ENCODE data around the gene TMEM8B.
A peak's percentile ranks its signal among the peaks of the same experiment; 100 is the strongest.

TMEM8B gene

DNA sequence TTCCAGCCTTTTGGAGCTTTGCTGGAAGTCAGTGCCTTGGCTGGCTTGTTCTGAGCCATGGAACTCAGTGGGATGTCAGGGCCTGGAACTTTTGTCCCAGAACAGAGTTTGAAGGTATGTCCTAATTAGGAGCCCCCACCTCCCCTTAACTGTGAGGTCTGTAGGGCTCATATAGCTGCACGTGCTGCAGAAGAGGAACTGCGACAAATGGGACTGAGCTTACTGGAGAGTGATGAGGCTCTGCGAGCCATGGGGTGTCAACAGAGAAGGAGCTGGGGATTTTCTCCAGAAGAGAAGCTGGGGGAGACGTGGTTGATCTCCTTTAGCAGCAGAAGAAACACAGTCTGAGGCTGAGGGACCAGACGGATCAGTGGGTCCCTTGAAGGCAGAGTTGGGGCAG is 10.9 kb downstream of the TMEM8B start:
- H3K36me3 ChIP-seq (ENCODE audit: control insufficient read depth in 1 of 2, insufficient read depth in 2 of 2, low read length in 2 of 2): no peaks in the 10 kb centered on the region
- H3K9me3 ChIP-seq (ENCODE audit: control insufficient read depth in 1 of 2, low read length in 2 of 2): no peaks in the 10 kb centered on the region
- H3K27ac ChIP-seq (ENCODE audit: low read depth, low read length): no peak overlapping the region
- no peaks in the 10 kb centered on the region for H3K27me3 ChIP-seq (ENCODE audit: control insufficient read depth in 1 of 2, insufficient read depth in 2 of 2, low read length in 2 of 2)
- H3K4me1 ChIP-seq (ENCODE audit: control insufficient read depth in 1 of 2, insufficient read depth in 2 of 2, low read length in 2 of 2): peaks cover 20 to 21% of the 10 kb centered on the region in 2 donors
- no peak overlapping the region for H3K4me3 ChIP-seq (ENCODE audit: low read depth in 1 of 2, low read length in 2 of 2)
- H3K9ac ChIP-seq (ENCODE audit: low read depth in 1 of 2, low read length in 2 of 2): no peak overlapping the region

DNA sequence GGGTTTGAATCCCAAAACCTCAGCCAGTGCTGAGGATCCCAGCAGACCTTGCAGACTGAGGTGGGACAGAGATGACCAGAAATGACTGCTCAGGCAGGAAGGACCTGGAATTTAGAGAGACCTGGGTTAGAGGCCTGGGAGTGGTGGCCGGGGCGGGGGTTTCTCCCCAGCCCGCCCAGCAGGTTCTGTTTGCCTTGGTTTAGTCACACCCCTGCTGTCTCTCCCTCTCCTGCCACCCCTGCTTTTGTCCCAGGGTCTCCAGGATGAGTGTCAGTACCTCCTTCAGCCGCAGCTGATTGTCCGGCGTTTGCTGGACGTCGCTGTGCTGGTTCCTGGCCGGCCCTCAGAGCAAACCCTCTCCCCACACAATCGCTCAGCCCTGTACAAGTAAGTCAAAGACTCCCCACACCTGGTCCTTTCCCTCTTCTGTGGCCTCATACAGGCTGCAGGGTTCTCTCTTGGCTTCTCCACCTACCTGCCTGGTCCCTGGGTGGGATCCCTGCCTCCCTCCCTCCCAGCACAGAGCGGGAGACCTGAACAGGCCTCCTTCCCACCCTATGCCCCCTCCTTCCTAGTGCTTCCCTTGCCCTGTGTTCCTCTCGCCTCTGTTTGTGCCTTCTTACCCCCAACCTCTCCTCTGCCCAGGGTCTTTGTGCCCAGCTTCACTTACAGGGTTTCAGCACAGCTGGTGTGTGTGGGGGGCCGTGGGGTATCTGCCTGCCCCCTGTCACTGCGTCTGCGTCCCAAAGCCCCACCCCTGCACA is 12.0 kb downstream of the TMEM8B start:
- H3K36me3 ChIP-seq (ENCODE audit: control insufficient read depth in 1 of 2, insufficient read depth in 2 of 2, low read length in 2 of 2): no peaks in the 10 kb centered on the region
- H3K4me1 ChIP-seq (ENCODE audit: control insufficient read depth in 1 of 2, insufficient read depth in 2 of 2, low read length in 2 of 2): peaks cover 14 to 19% of the 10 kb centered on the region in 2 donors
- H3K27ac ChIP-seq (ENCODE audit: low read depth, low read length): no peak overlapping the region
- H3K4me3 ChIP-seq (ENCODE audit: low read depth in 1 of 2, low read length in 2 of 2): no peak overlapping the region
- no peak overlapping the region for H3K9ac ChIP-seq (ENCODE audit: low read depth in 1 of 2, low read length in 2 of 2)
- no peaks in the 10 kb centered on the region for H3K27me3 ChIP-seq (ENCODE audit: control insufficient read depth in 1 of 2, insufficient read depth in 2 of 2, low read length in 2 of 2)
- H3K9me3 ChIP-seq (ENCODE audit: control insufficient read depth in 1 of 2, low read length in 2 of 2): no peaks in the 10 kb centered on the region

DNA sequence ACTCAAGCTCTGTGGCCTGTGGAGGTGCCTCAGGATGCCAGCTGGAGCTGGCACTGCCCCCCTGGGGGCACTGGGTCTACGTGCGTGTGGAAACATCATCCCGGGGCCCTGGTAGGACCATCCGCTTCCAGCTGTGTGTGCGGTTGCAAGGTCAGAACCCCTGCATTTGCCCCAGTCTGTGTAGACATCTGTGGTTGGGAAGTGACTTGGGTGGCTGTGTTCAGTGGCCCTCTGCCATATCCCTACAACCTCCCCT is 12.5 kb downstream of the TMEM8B start:
- Histone ChIP-seq H3K27ac (ENCODE audit: low read depth, low read length) (no peak overlapping the region), H3K27me3 (ENCODE audit: control insufficient read depth in 1 of 2, insufficient read depth in 2 of 2, low read length in 2 of 2) (no peaks in the 10 kb centered on the region), H3K4me1 (ENCODE audit: control insufficient read depth in 1 of 2, insufficient read depth in 2 of 2, low read length in 2 of 2) (peaks cover 14 to 15% of the 10 kb centered on the region in 2 donors), H3K9me3 (ENCODE audit: control insufficient read depth in 1 of 2, low read length in 2 of 2) (no peaks in the 10 kb centered on the region), H3K9ac (ENCODE audit: low read depth in 1 of 2, low read length in 2 of 2) (no peak overlapping the region), H3K36me3 (ENCODE audit: control insufficient read depth in 1 of 2, insufficient read depth in 2 of 2, low read length in 2 of 2) (peaks cover 2% of the 10 kb centered on the region in 2 donors), H3K4me3 (ENCODE audit: low read depth in 1 of 2, low read length in 2 of 2) (no peak overlapping the region)

DNA sequence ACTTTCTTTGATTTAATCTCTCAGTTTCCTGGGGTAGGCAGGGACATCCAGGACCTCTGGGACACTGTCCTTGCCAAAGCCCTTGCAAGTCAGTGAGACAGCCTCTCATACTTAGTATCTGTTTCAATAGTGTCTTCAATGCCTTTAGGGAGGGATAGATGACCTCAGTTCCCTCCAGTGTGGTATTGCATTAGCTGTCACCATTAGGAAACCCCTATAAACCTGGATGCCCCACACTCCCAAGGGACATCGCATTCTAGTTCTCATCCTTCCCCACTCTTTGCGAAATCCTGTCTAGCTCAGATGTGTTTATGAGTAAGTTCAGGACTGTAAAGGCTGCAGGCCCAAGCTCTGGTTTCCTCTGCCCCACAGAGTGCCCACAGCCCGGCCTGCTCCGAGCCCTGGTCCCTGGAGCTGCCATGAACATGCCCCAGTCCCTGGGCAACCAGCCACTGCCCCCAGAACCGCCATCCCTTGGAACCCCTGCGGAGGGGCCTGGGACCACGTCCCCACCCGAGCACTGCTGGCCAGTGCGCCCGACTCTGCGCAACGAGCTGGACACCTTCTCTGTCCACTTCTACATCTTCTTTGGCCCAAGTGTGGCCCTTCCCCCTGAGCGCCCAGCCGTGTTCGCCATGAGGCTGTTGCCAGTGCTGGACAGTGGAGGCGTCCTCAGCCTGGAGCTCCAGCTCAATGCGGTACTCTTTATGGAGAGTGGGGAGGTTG is 13.2 kb downstream of the TMEM8B start:
- no peak overlapping the region for H3K9ac ChIP-seq (ENCODE audit: low read depth in 1 of 2, low read length in 2 of 2)
- H3K4me3 ChIP-seq (ENCODE audit: low read depth in 1 of 2, low read length in 2 of 2): no peak overlapping the region
- no peak overlapping the region for H3K27ac ChIP-seq (ENCODE audit: low read depth, low read length)
- H3K36me3 ChIP-seq (ENCODE audit: control insufficient read depth in 1 of 2, insufficient read depth in 2 of 2, low read length in 2 of 2): peaks cover 7 to 8% of the 10 kb centered on the region in 2 donors
- peaks cover 15 to 18% of the 10 kb centered on the region in 2 donors for H3K4me1 ChIP-seq (ENCODE audit: control insufficient read depth in 1 of 2, insufficient read depth in 2 of 2, low read length in 2 of 2)
- no peaks in the 10 kb centered on the region for H3K27me3 ChIP-seq (ENCODE audit: control insufficient read depth in 1 of 2, insufficient read depth in 2 of 2, low read length in 2 of 2)
- no peaks in the 10 kb centered on the region for H3K9me3 ChIP-seq (ENCODE audit: control insufficient read depth in 1 of 2, low read length in 2 of 2)

DNA sequence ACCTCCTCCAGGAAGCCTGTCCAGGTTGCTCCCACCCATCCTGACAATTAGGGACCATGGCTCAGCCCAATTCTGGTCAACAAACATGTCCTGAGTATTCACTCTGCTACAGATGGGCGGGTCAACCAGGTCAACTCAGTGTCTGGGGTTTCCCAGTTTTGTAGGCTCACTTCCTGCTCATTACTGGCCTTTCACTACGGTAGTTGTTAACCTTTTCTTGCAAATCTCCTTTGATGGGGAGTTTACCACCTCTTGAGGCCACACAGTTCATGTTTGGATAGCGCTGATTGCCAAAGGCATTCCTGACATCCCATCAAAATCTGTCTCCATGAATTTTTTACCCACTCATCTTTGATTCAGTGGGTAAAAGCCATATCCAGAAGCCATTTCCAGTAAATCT is 13.8 kb downstream of the TMEM8B start:
- Histone ChIP-seq H3K4me1 (ENCODE audit: control insufficient read depth in 1 of 2, insufficient read depth in 2 of 2, low read length in 2 of 2) (peaks cover 15 to 18% of the 10 kb centered on the region in 2 donors), H3K9ac (ENCODE audit: low read depth in 1 of 2, low read length in 2 of 2) (no peak overlapping the region), H3K4me3 (ENCODE audit: low read depth in 1 of 2, low read length in 2 of 2) (no peak overlapping the region), H3K36me3 (ENCODE audit: control insufficient read depth in 1 of 2, insufficient read depth in 2 of 2, low read length in 2 of 2) (peaks cover 8 to 11% of the 10 kb centered on the region in 2 donors), H3K9me3 (ENCODE audit: control insufficient read depth in 1 of 2, low read length in 2 of 2) (no peaks in the 10 kb centered on the region), H3K27me3 (ENCODE audit: control insufficient read depth in 1 of 2, insufficient read depth in 2 of 2, low read length in 2 of 2) (no peaks in the 10 kb centered on the region), H3K27ac (ENCODE audit: low read depth, low read length) (no peak overlapping the region)

DNA sequence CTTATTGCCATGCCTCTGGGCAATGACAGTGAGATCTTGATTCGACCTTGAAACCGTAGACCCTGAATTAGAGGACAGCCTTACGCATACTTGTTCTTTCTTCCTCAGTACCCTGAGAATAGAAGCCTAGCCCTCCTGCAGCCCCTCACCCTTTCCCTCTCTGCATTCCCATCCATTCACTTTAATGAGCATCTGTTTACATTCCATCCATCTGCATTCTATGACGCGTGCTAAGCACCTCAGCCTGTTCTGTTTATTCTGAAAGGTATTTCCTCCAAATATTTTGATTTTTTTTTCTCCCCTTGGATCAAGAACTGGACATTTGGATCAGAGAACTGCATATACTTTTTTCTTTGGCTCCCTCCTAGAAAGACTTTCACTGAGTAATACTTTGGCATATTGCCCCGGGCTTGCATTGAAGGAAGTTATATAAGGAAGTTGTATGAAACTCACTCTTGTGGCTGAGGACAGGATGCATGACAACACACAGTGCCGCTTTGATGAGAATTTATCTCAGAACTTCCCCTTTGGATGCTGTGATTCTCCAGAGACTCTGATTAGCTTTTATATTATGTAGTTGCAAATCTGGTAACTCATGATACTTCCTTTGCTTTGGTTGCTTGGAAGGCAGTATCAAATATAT is 15.7 kb downstream of the TMEM8B start:
- H3K4me1 ChIP-seq (ENCODE audit: control insufficient read depth in 1 of 2, insufficient read depth in 2 of 2, low read length in 2 of 2): peaks cover 15 to 18% of the 10 kb centered on the region in 2 donors
- no peak overlapping the region for H3K9ac ChIP-seq (ENCODE audit: low read depth in 1 of 2, low read length in 2 of 2)
- H3K9me3 ChIP-seq (ENCODE audit: control insufficient read depth in 1 of 2, low read length in 2 of 2): no peaks in the 10 kb centered on the region
- H3K27ac ChIP-seq (ENCODE audit: low read depth, low read length): peak overlapping the region; percentile 11
- no peak overlapping the region for H3K4me3 ChIP-seq (ENCODE audit: low read depth in 1 of 2, low read length in 2 of 2)
- no peaks in the 10 kb centered on the region for H3K27me3 ChIP-seq (ENCODE audit: control insufficient read depth in 1 of 2, insufficient read depth in 2 of 2, low read length in 2 of 2)
- H3K36me3 ChIP-seq (ENCODE audit: control insufficient read depth in 1 of 2, insufficient read depth in 2 of 2, low read length in 2 of 2): peaks cover 8 to 11% of the 10 kb centered on the region in 2 donors

DNA sequence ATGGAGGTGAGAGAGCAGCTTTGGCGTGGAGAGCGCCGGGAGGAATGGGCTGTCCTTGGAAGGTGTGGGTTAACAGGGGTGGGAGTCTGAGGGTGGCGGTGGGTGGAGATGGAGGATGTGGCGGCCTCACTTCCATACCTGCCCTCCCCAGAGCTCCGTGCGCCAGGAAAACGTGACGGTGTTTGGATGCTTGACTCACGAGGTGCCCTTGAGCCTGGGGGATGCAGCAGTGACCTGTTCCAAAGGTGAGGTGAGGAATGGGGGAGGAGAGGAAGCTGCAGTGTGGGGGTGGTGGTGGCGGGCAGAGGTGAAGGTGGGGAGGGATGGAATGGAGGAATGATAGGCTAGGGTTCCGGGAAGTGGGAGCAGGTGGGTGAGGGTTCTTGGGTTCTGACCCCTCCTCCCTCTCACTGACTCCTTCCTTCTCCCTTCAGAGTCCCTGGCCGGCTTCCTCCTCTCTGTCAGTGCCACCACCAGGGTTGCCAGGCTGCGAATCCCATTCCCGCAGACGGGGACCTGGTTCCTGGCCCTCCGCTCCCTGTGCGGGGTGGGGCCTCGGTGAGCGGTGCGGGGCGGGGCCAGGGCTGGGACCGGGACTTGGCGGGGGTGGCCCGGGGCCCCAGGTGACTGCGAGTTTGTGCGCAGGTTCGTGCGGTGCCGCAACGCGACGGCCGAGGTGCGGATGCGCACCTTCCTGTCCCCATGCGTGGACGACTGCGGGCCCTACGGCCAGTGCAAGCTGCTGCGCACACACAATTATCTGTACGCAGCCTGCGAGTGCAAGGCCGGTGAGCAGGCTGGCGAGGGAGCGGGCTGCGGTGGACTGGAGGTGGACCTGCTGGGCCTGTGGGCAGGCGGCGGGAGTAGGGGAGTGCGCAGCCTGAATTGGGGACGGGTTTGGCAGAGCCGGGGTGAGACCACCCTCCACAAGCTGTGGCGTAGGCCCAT is 17.1 kb downstream of the TMEM8B start:
- H3K9me3 ChIP-seq (ENCODE audit: control insufficient read depth in 1 of 2, low read length in 2 of 2): no peaks in the 10 kb centered on the region
- H3K27me3 ChIP-seq (ENCODE audit: control insufficient read depth in 1 of 2, insufficient read depth in 2 of 2, low read length in 2 of 2): no peaks in the 10 kb centered on the region
- H3K9ac ChIP-seq (ENCODE audit: low read depth in 1 of 2, low read length in 2 of 2): no peak overlapping the region
- peaks cover 15 to 18% of the 10 kb centered on the region in 2 donors for H3K4me1 ChIP-seq (ENCODE audit: control insufficient read depth in 1 of 2, insufficient read depth in 2 of 2, low read length in 2 of 2)
- peaks cover 8 to 11% of the 10 kb centered on the region in 2 donors for H3K36me3 ChIP-seq (ENCODE audit: control insufficient read depth in 1 of 2, insufficient read depth in 2 of 2, low read length in 2 of 2)
- H3K4me3 ChIP-seq (ENCODE audit: low read depth in 1 of 2, low read length in 2 of 2): no peak overlapping the region
- no peak overlapping the region for H3K27ac ChIP-seq (ENCODE audit: low read depth, low read length)

DNA sequence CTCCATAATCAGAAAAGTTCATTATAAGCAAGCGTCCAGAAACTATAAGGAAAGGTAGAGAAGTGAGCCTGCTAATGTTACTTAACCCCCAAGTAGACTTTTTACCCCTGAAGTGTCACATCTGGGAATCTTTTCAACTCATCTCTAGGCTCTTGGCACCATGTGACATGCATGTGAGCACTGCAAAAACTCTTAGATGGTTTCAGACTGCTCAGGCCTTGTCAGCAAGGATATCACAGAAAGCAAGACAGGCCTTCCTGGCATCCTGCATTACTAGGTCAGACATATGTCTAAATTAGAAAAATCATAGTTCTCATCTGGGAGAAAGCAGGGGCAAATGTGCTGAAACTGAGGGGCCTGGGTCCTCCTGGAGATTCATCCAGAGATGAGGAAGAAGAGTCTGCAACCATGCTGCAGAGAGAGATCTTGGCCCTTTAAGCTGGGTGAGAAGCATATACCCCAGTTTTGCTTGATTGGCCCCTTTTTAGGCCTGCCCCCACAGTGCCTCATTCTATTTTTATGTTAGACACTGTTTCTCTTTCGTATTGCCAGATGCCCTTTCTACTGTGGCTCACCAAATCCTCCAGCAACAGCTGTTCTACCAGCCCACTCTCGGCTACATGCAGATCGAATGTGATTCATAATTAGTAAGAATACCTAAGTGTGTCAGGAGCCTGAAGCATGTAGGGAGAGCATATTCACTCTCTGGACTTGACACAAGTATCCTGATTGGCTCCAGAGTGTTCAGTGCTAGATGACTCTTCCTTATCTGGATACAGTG is 19.0 kb downstream of the TMEM8B start:
- no peak overlapping the region for H3K4me3 ChIP-seq (ENCODE audit: low read depth in 1 of 2, low read length in 2 of 2)
- no peak overlapping the region for H3K27ac ChIP-seq (ENCODE audit: low read depth, low read length)
- peaks cover 15 to 18% of the 10 kb centered on the region in 2 donors for H3K4me1 ChIP-seq (ENCODE audit: control insufficient read depth in 1 of 2, insufficient read depth in 2 of 2, low read length in 2 of 2)
- peaks cover 8 to 11% of the 10 kb centered on the region in 2 donors for H3K36me3 ChIP-seq (ENCODE audit: control insufficient read depth in 1 of 2, insufficient read depth in 2 of 2, low read length in 2 of 2)
- no peaks in the 10 kb centered on the region for H3K9me3 ChIP-seq (ENCODE audit: control insufficient read depth in 1 of 2, low read length in 2 of 2)
- H3K27me3 ChIP-seq (ENCODE audit: control insufficient read depth in 1 of 2, insufficient read depth in 2 of 2, low read length in 2 of 2): no peaks in the 10 kb centered on the region
- H3K9ac ChIP-seq (ENCODE audit: low read depth in 1 of 2, low read length in 2 of 2): no peak overlapping the region

DNA sequence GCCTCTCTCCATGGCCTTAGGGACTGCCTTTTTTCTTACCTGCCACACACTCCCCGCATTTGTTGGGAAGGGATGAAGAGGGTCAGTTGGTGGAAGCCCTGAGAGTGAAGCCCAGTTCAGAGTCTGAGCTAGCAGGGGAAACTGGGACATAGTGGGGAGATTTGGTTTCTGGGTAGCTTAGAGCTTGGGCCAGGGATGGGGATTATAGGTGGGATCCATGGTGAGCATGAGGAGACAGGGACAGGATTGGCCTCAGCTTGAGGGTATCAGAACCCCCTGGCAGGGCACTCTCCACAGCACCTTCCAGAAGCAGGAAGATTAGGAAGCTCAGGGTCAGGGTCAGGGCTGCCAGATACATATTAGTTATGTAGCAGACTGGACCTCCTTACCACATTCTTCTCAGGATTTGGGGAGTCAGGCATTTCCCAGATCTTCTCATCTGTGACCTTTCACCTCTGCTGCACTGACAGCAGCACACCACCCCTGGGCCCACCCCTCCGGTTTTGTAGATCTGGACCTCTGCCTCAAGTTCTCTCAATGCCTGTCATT is 23.3 kb downstream of the TMEM8B start:
- Histone ChIP-seq H3K9me3 (ENCODE audit: control insufficient read depth in 1 of 2, low read length in 2 of 2) (no peaks in the 10 kb centered on the region), H3K27ac (ENCODE audit: low read depth, low read length) (no peak overlapping the region), H3K27me3 (ENCODE audit: control insufficient read depth in 1 of 2, insufficient read depth in 2 of 2, low read length in 2 of 2) (no peaks in the 10 kb centered on the region), H3K36me3 (ENCODE audit: control insufficient read depth in 1 of 2, insufficient read depth in 2 of 2, low read length in 2 of 2) (peaks cover 0 to 2% of the 10 kb centered on the region in 2 donors), H3K4me3 (ENCODE audit: low read depth in 1 of 2, low read length in 2 of 2) (no peak overlapping the region), H3K4me1 (ENCODE audit: control insufficient read depth in 1 of 2, insufficient read depth in 2 of 2, low read length in 2 of 2) (no peaks in the 10 kb centered on the region), H3K9ac (ENCODE audit: low read depth in 1 of 2, low read length in 2 of 2) (no peak overlapping the region)

All from duodenal mucosa (tissue), 2 donors.